Pons (tissue), 1 donor: ENCODE data around the gene AADACL3.
"Not testable (repeated sequence)": the region's sequence is repeated elsewhere in the genome, so short reads cannot be mapped to it uniquely, and the experiment has no call there.

Experiments
- DNase-seq: peaks from one replicate; pipeline ENCODE4 v3.0.0-alpha.2; 2016; ENCODE audit warnings: low spot score

AADACL3 gene

DNA sequence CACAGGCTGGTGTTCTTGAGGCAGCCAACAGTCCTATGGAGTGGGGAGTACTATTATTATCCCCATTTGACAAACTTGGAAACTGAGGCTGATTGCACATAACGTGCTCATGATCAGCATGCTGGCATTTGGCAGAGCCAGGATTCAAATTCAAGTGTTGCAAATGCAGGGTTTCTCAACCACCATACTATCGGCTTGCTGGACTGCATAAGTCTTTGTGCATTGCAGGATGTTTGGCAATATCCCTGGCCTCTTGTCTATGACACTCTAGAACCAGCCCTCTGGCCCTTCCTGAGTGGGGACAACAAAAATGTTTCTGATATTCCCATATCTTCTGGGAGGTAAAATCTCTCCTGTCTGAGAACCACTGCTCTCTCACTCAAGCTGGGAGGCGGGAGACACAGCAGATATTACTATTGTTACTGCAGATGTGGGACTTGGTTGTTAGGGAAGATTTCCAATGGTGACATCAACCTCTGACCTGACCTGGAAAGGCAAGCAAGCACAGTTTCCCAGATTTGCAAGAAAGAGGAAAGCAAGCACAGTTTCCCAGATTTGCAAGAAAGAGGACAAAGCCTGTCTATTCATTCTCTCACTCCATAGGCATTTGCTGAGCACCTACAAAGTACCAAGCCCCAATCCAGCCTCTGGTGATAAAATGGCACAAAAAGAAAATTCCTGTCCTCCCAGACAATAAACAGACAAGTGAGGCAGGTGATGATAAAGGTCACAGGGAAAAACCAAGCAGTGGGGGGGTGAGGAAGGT lies 1.0 kb upstream of the AADACL3 start:
- no peak for DNase-seq

DNA sequence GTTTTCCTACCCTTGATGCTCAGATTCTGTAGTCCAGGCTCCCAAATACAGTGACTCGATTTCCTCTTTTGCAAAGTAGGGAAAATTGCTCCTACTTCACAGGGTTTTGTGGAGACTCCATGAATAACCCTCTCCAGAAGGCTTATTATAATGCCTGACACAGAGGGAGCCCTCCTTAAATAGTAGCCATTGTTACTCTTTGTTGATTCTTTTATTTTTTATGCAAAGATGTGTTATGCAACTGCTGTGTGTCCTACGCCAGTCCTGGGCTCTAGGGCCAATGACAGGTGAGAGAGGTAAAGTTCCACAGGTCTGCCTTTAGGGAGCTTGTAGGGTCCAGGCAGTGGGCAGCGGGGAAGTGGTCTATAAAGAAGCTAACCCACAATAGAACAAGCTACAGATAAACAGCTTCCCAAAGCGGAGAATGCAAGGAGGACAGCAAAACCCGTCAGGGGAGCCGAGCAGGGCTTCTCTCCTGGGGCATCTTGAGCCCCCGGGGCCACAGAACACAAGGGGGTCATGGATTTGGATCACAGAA lies 1.5 kb downstream of the AADACL3 start:
- no peak for DNase-seq

DNA sequence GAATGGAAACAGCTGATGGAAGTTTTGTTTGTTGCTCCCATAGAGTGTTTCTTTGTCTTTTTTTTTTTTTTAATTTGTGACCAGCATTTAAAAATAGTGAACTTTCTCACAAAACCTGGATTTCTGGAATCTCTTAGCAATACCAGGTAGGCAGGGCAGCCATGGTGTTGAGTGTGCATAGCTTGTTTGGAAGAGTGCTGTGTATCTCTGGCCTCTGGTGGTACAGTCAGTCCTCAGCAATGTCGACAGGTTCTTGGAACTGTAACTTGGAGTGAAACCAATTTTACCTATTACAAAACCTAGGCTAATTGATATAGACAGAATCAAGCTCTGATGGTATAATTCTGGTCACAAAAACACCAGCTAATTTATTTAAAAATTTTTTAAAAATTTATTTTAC lies 6.7 kb downstream of the AADACL3 start:
- DNase-seq, result no peak

DNA sequence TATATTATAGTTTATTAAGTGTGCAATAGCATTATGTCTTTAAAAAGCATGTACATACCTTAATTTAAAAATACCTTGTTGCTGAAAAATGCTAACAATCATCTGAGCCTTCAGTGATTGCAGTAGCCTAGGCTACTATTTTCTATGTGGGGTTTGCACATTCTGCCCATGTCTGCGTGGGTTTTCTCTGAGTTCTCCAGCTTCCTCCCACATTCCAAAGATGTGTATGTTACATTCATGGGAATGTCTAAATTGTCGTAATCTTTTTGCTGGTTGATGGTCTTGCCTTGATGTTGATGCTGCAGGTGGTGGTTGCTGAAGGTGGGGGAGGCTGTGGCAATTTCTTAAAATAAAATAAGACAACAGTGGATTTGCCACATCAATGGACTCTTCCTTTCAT lies 12.5 kb downstream of the AADACL3 start:
- no peak for DNase-seq

DNA sequence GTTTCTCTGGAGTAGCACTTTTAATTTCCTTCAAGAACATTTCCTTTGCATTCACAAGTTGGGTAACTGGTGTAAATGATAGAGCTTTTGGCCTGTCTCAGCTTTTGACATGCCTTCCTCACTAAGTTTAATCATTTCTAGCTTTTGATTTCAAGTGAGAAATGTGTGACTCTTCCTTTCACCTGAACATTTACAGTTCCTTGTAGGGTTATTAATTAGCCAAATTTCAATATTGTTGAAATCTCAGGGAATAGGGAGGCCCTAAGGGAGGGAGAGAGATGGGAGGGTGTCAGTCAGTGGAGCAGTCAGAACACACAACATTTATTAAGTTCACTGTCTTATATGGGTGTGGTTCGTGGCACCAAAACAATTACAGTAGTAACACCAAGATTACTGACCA lies 14.2 kb downstream of the AADACL3 start:
- no peak for DNase-seq

DNA sequence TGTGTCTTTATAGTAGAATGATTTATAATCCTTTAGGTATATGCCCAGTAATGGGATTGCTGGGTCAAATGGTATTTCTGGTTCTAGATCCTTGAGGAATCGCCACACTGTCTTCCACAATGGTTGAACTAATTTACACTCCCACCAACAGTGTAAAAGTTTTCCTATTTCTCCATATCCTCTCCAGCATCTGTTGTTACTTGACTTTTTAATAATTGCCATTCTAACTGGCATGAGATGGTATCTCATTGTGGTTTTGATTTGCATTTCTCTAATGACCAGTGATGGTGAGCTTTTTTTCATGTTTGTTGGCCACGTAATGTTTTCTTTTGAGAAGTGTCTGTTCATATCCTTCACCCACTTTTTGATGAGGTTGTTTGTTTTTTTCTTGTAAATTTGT lies 15.2 kb downstream of the AADACL3 start:
- not testable (repeated sequence) for DNase-seq

DNA sequence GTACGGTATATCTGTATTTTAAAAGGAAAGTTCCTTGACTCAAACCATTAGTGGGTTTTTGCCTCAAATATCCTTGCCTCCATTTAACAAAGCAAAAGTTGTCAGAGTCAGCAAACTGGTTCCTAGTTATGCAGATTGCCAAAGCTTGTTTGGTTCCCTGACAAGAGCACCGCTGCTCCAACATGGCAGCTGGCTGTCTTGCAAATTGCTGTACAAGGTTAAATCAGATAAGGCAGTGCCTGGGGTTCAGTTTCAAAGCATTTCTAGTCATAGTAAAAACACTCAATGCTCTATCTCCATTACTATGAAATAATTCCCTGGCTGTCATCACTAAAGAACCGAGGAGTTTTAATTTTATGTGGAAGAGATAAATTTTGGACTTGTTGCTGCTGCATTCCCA lies 18.7 kb downstream of the AADACL3 start:
- DNase-seq, result no peak

DNA sequence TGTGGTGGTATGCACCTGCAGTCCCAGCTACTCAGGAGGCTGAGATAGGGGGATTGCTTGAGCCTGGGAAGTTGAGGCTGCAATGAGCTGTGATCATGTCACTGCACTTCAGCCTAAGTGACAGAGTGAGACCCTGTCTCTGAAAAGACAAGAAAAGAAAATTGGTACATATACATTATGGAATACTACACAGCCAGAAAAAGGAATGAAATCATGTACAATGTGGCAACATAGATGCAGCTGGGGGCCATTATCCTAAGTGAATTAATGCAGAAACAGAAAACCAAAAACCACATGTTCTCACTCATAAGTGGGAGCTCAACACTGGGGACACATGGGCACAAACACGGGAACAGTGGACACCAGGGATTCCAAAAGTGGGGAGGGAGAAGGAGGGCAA lies 23.0 kb downstream of the AADACL3 start:
- DNase-seq, result no peak

DNA sequence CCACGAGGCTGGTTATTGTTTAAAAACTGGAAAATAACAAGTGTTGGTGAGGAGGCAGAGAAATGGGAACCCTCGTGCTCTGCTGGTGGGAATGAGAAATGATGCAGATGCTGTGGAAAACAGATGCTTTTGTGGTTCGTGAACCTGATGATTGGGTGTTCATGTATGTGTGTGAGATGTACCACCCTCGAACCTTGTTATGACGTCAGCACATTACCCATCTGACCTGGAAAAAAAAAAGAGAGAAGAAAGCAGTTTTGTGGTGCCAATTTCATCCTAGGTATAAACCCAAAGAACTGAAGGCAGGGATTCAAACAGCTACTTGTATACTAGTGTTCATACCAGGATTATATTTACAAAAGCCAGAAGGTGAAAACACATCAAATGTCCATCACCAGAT lies 23.7 kb downstream of the AADACL3 start:
- no peak for DNase-seq

DNA sequence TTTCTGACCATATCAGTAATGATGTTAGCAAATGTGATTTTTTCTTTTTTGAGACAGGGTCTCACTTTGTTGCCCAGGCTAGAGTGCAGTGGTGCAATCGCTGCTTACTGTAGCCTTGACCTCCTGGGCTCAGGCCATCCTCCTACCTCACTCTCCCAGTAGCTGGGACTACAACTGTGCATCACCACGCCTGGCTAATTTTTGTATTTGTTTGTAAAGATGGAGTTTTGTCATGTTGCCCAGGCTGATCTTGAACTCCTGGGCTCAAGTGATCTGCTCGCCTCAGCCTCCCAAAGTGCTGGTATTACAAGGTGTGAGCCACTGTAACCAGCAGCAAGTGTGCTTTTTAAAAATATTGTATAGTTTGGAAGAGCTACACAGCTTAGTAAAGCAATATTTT lies 26.0 kb downstream of the AADACL3 start:
- DNase-seq, result no peak

DNA sequence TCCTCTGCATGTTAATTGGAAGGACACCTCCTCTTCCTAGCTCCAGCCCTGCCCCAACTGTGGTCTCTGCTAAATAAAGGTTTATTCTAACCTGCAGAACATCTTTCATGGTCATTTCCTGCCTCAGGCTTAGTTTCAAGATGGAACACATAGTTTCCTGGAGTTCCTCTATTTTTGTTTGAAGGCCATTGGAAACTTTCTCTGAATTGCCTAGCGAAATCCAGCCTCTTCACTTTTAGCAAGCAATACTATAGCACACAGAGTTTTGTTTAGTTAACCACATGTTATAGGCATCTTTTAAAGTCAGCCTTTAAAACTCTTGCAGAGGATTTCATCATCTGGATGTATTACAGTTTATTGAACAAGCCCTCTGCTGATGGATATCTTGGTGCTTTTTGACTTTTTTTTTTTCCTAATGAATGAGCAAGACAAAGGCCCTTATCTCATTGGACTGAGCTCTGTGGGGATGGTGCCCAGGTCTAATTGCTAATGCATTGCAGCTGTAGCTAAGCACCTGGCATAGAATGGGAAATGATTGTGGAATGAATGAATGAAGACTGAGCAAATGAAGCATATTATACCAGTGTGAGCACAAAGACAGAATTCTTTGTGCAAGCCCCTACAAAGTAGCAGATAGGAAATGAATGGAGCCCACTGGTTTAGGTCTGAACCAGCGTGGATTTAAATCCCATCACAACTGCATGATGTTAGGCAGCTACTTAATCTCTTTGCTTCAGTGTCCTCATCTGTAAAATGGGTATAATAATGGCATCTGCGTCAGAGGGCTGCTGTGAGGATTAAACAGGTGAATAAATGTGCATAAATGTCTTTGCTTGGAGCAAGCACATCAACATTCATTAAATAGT lies 29.4 kb downstream of the AADACL3 start:
- DNase-seq, result no peak

DNA sequence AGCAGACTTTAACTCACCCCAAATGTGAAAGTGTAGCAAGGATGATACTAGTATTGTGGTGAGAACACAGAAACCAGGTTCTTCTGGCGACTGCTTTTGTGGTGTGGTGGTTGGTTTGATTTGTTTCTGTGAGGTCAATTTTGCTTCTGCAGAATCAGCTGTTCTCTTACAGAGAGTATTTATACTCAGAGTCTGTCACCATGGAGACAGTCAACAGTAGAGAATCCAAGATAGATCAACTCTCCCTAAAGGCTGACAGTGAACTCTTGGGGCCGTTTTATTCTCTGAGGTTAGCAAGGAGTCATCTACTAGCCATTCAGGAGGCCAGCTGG lies 30.0 kb downstream of the AADACL3 start, which contains the start of gene CFAP107:
CFAP107 (plus strand) TSS at position 209 of the 332 bp plus-strand sequence. CDS start 231 bp downstream, outside the sequence.
- DNase-seq, result no peak

DNA sequence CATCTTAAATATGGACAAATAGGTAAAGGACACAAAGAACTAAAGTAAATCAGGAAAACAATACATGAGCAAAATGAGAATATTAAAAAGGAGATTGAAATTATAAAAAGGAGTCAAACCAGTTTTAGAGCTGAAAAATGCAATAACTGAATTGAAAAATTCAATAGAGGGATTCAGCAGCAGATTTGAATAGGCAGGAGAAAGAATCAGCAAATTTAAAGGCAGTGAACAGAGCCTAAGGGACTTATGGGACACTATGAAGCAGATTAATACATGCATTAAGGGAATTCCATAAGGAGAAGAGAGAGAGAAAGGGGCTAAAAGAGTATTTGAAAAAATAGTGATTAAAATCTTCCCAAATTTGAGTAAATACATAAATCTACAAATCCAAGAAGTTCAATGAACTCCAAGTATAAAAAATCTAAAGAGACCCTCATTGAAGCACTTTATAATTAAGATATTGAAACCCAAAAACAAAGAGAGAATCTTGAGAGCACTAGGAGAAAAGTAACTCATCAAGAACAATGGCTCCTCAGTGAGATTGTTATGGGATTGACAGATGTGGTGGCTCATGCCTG lies 33.0 kb downstream of the AADACL3 start:
- DNase-seq, result no peak

DNA sequence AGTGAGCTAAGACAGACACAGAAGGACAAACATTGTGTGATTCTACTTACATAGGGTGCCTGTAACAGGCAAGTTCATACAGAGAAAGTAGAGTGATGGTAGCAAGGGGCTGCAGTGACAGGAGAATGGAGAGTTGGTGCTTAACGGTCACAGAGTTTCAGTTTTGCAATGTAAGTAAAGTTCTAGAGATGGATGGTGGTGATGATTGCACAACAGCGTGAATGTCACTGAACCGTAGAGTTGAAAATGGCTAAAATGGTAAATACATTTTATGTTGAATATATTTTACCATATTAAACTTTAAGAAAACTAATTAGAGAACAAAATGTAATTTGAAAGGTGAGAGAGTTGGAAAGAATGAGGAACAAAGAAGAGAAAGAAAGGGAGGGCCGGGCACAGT lies 38.8 kb downstream of the AADACL3 start:
- no peak for DNase-seq

DNA sequence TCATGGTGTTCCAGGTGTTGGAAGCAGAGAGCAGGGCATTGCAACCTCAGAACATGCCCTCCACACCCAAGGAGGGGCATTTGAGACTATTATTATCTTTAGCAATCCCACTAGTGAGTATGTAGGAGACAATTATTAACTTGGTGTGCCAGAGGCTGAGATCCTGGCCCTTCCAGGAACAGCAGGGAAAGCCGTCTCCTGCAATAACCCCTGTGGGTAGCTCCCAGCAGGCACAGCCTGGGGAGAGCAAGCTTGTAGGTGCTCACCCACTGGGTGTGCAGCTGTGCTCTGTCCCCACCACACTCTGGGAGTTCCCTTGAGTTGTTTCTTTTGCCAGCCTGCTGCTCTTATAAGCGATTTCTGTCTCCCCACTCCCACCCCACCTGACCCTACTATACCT lies 40.4 kb downstream of the AADACL3 start:
- no peak for DNase-seq

DNA sequence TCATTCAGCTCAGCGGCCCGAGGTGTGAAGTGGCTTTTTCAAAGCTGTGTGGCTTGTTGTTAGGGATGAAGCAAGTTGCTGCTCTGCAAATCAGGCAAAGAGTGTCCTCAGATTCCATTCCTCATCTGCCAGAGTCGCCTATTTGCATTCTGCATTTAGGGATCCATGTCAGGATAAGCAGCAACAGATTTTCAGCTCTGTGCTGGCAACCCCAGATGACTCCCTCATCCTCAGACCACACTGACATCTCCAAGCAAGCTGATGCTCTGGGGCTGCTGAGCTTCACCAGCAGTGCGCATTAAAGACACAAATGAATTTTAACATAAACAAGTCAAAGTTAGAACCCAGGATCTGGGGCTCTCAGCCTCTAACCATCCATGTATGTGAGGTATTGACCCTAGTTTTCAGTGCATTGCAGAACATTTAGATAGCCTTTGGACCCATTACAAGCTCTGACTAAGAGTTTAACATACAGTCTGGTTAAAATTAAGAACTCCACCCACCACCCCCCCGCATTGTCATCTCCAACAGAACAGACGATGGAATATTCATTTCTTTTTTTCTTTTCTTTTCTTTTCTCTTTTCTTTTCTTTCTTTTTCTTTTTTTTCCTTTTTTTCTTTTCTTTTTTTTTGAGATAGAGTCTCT lies 41.0 kb downstream of the AADACL3 start:
- no peak for DNase-seq

DNA sequence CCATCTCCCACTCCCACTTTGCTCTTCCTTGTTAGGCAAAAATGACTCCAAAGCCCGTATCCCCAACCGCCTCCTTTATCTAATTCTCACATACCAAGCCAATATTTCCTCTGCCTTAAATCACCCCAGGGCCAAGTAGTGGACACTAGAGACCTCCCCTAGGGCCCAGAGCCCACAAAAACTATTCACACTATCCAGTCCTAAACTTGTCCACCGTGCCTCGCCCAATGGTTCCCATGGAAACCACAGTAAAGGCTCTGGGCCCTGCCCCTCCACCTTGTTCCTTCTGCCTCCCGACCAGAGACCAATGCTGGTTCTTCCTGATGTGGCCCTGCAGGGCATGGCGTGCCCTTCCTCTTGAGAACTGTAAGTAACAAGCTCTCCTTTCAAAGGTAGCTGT lies 41.9 kb downstream of the AADACL3 start:
- no peak for DNase-seq

DNA sequence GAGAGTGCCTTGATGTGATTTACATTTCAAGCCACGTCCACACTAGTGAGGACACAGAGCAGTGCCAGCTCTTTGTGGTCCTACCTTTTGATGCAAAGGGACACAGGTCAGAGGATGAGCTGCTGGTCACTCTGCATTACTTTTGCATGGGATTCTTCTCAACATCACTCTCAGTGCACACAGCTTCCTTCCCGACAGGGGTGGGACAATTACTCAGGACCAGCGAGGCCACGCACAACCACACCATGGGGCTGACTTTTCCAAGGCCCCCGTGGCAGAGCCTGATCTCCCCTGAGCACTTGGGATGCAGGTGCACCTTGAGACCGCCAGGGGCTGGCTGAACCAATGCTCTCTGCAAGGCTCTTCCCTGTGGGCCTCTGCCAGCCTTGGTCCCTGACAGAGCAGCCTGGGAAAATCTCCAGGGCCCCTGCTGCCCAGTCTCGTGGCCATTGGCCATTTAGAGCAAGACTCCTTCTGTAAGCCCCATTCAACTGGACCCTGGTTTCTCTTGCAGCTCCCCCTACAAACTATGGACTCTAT lies 44.4 kb downstream of the AADACL3 start:
- DNase-seq, result no peak

DNA sequence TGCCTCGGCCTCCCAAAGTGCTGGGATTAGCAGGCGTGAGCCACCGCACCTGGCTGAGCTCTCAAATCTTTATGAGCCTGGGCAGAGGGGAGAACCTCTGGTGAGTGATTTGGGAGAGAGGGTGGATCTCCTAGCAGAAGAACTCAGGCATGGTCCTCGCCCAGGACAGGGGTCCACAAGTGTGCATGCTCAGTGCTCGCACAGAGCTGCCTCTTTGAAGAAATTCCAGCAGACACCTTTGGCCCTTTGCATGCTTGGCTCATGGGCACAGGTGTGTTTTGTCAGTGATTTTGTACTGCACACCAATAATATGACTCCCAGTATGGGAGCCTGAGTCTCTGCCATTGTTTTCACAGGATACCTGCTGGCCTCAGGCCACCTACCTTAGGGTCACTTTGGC lies 45.9 kb downstream of the AADACL3 start:
- no peak for DNase-seq

DNA sequence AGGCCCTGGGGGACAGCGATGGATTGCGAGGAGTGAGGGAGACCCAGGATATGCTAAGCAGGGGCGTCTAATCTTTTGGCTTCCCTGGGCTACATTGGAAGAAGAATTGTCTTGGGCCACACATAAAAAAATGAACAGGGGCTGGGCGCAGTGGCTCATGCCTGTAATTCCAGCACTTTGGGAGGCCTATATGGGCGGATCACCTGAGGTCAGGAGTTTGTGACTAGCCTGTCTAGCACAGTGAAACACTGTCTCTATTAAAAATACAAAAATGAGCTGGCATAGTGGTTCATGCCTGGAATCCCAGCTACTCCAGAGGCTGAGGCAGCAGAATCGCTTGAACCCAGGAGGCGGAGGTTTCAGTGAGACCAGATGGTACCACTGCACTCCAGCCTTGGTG lies 46.9 kb downstream of the AADACL3 start:
- DNase-seq, result no peak

DNA sequence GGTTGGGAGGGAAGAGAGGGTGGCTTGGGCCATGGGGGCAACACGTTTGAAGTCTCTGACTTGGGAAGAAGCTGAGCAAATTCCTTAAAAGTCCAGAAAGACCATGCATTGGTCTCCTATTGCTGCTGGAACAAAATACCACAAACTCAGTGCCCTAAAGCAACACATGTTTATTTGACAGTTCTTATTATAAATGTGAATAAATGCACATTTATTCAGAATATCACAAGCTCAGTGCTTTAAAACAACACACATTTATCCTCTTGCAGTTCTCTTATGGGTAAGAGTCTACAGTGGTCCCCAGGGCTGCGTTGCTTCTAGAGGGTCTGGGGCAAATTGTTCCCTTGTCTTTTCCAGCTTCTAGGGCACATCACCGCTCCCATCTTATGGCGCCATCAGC lies 47.6 kb downstream of the AADACL3 start:
- no peak for DNase-seq

DNA sequence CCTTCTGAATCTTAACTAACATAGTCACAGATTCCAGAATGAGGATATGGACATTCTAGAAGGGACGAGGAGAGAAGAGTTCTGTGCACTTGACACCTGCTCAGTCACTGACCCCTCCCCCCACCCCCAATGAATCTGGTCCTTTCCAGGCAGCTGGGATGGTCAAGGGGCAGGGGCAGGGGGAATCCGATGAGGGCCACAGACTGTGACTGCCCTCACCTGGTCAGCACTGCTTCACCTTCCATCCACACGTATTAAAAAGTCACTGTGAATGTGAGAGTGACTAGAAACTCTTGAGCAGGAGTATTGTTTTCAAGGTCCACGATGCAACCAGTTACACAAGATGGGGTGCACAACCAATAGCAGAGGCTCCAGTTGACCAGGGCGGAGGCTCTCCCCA lies 48.1 kb downstream of the AADACL3 start:
- DNase-seq, result no peak
